Upper lobe of left lung (tissue), 6 donors: Measurements from ENCODE around the gene SPDYE16. TPM values are rescaled to one million over a fixed set of nuclear protein-coding genes. Genes with fewer than 3 reads are reported as not detected.
"Not testable (repeated sequence)": the region's sequence is repeated elsewhere in the genome, so short reads cannot be mapped to it uniquely, and the experiment has no call there.

Source experiments
- ATAC-seq, 2 donors: fragments of 200-7000 bp; cut with Tn5 transposase; one replicate each; pipeline ENCODE4 v1.9.1; 2022; ENCODE audit warnings: mild to moderate bottlenecking in 2 of 2, moderate library complexity in 2 of 2; ENCODE audit not compliant: low FRiP score in 2 of 2
- DNase-seq, 2 donors: peaks; one replicate each; pipeline ENCODE4 v3.0.0-alpha.2; 2019 to 2020
- H3K27ac ChIP-seq, 4 donors: fragments of 200-600 bp; sonication (generic); one replicate each; pipeline ENCODE4 v1.5.1; 2016 to 2019
- H3K27me3 ChIP-seq, 4 donors: fragments of 200-600 bp; sonication (generic); one replicate each; pipeline ENCODE4 v1.5.1; 2017 to 2019
- H3K36me3 ChIP-seq, 4 donors: fragments of 200-600 bp; sonication (generic); one replicate each; pipeline ENCODE4 v1.5.1; 2016 to 2019
- H3K4me1 ChIP-seq, 4 donors: fragments of 200-600 bp; sonication (generic); one replicate each; pipeline ENCODE4 v1.5.1; 2018 to 2019
- H3K4me3 ChIP-seq, 4 donors: fragments of 200-600 bp; sonication (generic); one replicate each; pipeline ENCODE4 v1.5.1; 2017 to 2019; ENCODE audit warnings: mild to moderate bottlenecking in 2 of 4, moderate library complexity in 1 of 4
- H3K9me3 ChIP-seq, 4 donors: fragments of 200-600 bp; sonication (generic); one replicate each; pipeline ENCODE4 v1.5.1; 2018 to 2019
- CTCF ChIP-seq, 6 experiments: fragments of 450-650 bp in 4 of 6; fragments of 200-600 bp in 2 of 6; sonication (generic) in 2 of 6; IDR thresholded peaks; one replicate each; pipeline ENCODE4 v1.5.1; 2016 to 2019; ENCODE audit warnings: antibody characterized with exemption in 6 of 6
- EP300 ChIP-seq, 4 donors: sonication (generic); formaldehyde crosslinking; IDR thresholded peaks; one replicate each; pipeline ENCODE4 v1.5.1; 2017; ENCODE audit warnings: antibody characterized with exemption in 4 of 4, control low read depth in 2 of 4
- POLR2A ChIP-seq, 4 donors: fragments of 450-650 bp; IDR thresholded peaks; one replicate each; pipeline ENCODE4 v1.5.1; 2016 to 2017; ENCODE audit warnings: antibody characterized with exemption in 4 of 4, mild to moderate bottlenecking in 2 of 4
- WGBS, 2 donors: methylation state at CpG; one replicate each; pipeline ENCODE4 v1.1.5; 2017 to 2018; 5-methylcytosine and 5-hydroxymethylcytosine counted together
- total RNA-seq, 6 donors: library from RNA; depleted of rRNA in 4 of 6; stranded (reverse); fragments of >200 nt in 4 of 6; gene quantifications; one replicate each; pipeline versions ENCODE4 v1.1.0 to v1.2.1, GENCODE V29; 2016 to 2021
- donor health status: DM: no; HTN: no; CAD: no; lungs with moderate emphysema.
- donor health status: DM: no; HTN: yes; CAD: no; lungs with severe emphysema.

Gene SPDYE16
- total RNA-seq, 6 donors from 2014 or later, result 0.24 to 1.2 (median 0.67) TPM; not detected in 2

DNA sequence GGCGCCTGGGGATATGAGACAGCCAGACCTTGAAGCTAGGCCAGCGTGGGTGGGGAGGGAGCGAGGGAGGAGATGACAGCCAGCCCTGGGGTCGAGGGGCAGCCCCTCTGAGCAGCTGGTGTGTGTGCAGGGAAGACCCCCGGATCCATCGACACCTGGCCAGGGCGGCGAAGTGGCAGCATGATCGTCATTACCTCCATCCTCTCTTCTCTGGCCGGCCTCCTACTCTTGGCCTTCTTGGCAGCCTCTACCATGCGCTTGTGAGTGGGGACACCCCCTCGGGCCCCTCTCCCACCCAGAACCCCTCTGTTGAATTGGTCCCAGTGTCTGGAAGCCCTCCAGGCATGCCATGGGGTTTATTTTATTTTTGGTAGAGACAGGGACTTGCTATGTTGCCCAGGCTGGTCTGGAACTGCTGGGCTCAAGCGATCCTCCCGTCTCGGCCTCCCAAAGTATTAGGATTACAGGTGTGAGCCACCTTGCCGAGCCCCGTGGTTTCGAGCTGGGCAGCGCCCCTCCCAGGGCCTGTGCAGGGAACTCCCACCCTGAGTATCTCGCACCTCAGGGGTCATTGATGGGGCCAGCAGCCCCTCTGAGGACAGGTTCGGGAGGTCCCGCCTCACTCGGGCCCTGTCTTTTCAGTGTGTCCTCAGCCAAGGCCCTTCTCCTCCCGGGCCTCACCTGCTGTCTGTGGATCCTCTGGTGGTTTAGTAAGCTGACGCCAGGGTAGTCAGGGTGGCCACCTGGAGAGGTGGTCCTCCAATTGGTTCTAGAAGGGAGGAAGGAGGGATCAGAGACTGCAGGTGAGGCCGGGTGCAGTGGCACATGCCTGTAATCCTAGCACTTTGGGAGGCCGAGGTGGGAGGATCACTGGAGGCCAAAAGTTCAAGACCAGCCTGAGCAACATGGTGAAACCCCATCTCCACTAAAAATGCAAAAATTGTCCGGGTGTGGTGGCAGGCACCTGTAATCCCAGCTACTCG is 29.0 kb downstream of the SPDYE16 start:
- ATAC-seq (no peak), DNase-seq (peak in 1 of 2 donors; percentile 45)
- H3K4me3 ChIP-seq, result no peak overlapping the region
- no peaks in the 10 kb centered on the region for H3K36me3 ChIP-seq
- 90 to 94% methylated on average over 18 to 27 of the region's 29 CpGs for WGBS, 2 donors
- H3K4me1 ChIP-seq, result peaks cover 0 to 18% (median 16%) of the 10 kb centered on the region in 4 donors
- no peaks in the 10 kb centered on the region for H3K9me3 ChIP-seq
- H3K27me3 ChIP-seq, result no peaks in the 10 kb centered on the region
- peak overlapping the region in 2 of 4 donors; percentile 7 to 56 for H3K27ac ChIP-seq
- TF ChIP-seq CTCF (IDR thresholded peaks at IDR 0.05), result no peak
- no peak for TF ChIP-seq POLR2A (IDR thresholded peaks at IDR 0.05)

- no peaks in the 10 kb centered on the region for H3K36me3 ChIP-seq
- H3K9me3 ChIP-seq, result no peaks in the 10 kb centered on the region
- DNase-seq (peak in 1 of 2 donors; percentile 68), ATAC-seq (peak; percentile 2)
- H3K27me3 ChIP-seq, result no peaks in the 10 kb centered on the region
- no peak overlapping the region for H3K4me3 ChIP-seq
- WGBS, 2 donors, result 57 to 64% methylated on average over 12 to 18 of the region's 21 CpGs
- H3K27ac ChIP-seq, result peak overlapping the region in 3 of 4 donors; percentile 7 to 56 (median 55)
- TF ChIP-seq EP300 (IDR thresholded peaks at IDR 0.05), result no peak
- peak in 3 of 6 experiments; percentile 9 to 36 (median 11) for TF ChIP-seq CTCF (IDR thresholded peaks at IDR 0.05)
- H3K4me1 ChIP-seq, result peaks cover 0 to 18% (median 16%) of the 10 kb centered on the region in 4 donors
Measured at GRCh38 chr7:76512941-76513816, 29.9 kb downstream of the SPDYE16 start.

DNA sequence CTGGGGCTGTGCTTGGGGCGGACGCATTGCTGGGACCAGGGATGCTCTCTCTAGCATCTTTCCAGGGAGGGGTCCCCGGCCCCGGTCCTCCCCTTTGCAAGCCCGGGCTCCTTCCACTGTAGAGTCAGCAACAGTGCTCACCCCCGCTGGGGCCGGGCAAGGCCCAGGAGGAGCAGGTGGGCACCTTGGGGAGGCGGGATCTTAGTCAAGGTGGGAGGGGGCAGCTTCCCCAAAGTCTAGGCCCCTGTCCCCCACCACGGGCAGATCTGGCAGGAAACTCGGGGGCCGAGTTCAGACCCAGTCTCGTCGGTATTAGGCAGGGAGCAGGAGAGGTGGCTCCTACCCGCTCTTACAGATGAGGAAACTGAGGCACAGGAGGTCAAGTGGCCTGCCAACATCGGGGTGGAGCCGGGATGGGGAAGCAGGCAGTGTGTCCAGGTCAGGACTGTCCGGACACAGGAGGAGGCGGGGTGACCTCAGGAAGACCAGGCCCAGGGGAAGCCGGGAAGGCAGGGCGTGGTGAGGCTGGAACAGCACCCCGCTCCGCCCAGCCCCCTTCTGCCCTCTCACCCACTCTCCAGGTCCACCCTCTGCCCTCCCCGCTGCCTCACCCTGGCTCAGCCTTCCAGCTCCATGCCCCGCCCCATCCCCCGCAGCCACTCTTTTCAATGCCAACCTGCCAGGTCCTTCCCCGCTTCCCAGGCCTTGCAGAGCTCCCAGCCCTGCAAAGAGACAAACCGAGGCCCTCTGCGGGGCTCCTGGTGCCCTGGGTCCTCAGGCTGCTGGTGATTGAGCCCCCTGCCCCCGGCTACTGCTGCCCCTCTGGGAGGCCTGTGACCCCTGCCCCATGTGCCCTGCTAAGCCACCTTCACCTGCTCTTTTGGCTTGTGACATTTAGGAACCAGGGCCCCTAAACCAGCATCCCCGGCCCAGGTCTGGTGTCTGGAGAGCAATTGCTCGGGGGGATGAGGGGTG is 30.9 kb downstream of the SPDYE16 start:
- H3K9me3 ChIP-seq, H3K4me3 ChIP-seq, H3K36me3 ChIP-seq, H3K27me3 ChIP-seq: not testable (repeated sequence)
- peaks cover 0 to 18% (median 16%) of the 10 kb centered on the region in 4 donors for H3K4me1 ChIP-seq
- WGBS, 2 donors, result 71% methylated on average over 5 of the region's 31 CpGs; no CpG with 5 or more reads in 1 of the 2 donors
- ATAC-seq (peak; percentile 38 to 94), DNase-seq (peak in 1 of 2 donors; percentile 56)
- H3K27ac ChIP-seq, result peak overlapping the region in 3 of 4 donors; percentile 7 to 56 (median 55)

DNA sequence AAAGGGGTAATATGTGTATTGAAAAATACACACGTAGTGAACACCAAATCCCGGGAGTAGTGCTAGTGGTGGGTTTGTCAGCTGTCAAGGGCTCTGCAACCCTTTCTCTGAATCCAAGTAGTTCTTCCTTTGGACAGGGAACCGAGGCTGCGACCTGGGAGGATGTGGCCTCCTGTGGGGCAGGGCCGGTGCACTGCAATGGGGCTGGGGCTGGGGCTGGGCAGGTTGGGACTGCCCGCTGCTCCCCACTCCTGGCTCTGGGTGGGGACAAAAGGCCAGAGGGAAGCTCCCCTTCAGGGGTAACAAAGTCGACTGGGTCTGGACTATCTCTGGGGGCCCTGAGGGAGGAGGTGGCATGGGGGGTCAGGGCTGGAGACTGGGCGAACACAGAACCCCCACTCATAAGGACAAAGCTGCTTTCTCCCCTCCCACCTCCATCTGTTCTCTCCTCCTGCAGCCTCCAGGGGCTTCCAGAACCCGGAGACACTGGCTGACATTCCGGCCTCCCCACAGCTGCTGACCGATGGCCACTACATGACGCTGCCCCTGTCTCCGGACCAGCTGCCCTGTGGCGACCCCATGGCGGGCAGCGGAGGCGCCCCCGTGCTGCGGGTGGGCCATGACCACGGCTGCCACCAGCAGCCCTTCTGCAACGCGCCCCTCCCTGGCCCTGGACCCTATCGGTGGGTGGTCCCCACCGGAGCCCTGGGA is 31.7 kb downstream of the SPDYE16 start:
- not testable (repeated sequence) for H3K9me3 ChIP-seq
- peak in 1 of 2 donors; percentile 22 for ATAC-seq
- 70 to 84% methylated on average over 2 to 14 of the region's 24 CpGs for whole genome bisulfite sequencing, 2 donors

More for the DNA sequence above, 31.7 kb downstream of the SPDYE16 start:
- not testable (repeated sequence) for H3K36me3 ChIP-seq, H3K27me3 ChIP-seq, H3K27ac ChIP-seq, H3K4me3 ChIP-seq
- H3K4me1 ChIP-seq, result peaks cover 0 to 18% (median 16%) of the 10 kb centered on the region in 4 donors
- DNase-seq, result peak in 1 of 2 donors; percentile 75
